GM19025 (cell line): ENCODE results near the gene ZMYM2.
"Not testable (repeated sequence)": the region's sequence is repeated elsewhere in the genome, so short reads cannot be mapped to it uniquely, and the experiment has no call there.

Source experiments
- ATAC-seq: cut with Tn5 transposase; IDR thresholded peaks from one replicate; pipeline ENCODE4 v1.9.1; 2021; ENCODE audit warnings: mild to moderate bottlenecking, low read depth, moderate library complexity; ENCODE audit not compliant: unreplicated experiment

Gene ZMYM2

GRCh38 chr13:19982447-19983043, 24.0 kb downstream of the ZMYM2 start:
- no peak for ATAC-seq

- ATAC-seq: no peak
These were observed 26.1 kb downstream of the ZMYM2 start for GRCh38 chr13:19984430-19985218.

GRCh38 chr13:19985219-19985556, 26.7 kb downstream of the ZMYM2 start:
- ATAC-seq: no peak

- no peak for ATAC-seq
These were observed 33.0 kb downstream of the ZMYM2 start for GRCh38 chr13:19991531-19991930.

- ATAC-seq: no peak
These were observed 34.5 kb downstream of the ZMYM2 start for GRCh38 chr13:19993024-19993423.

GRCh38 chr13:19998960-19999359, 40.4 kb downstream of the ZMYM2 start:
- ATAC-seq: no peak

- ATAC-seq: no peak
These were observed 41.6 kb downstream of the ZMYM2 start for GRCh38 chr13:20000062-20000552.

GRCh38 chr13:20001366-20002190, 43.1 kb downstream of the ZMYM2 start:
- ATAC-seq: no peak

- ATAC-seq: no peak
These were observed 44.3 kb downstream of the ZMYM2 start for GRCh38 chr13:20002787-20003186.

GRCh38 chr13:20006206-20006605, 47.7 kb downstream of the ZMYM2 start:
- ATAC-seq: no peak

GRCh38 chr13:20015763-20016162, 57.2 kb downstream of the ZMYM2 start:
- ATAC-seq: no peak

GRCh38 chr13:20016649-20017364, 58.3 kb downstream of the ZMYM2 start:
- ATAC-seq: no peak

- no peak for ATAC-seq
These were observed 58.8 kb downstream of the ZMYM2 start for GRCh38 chr13:20017365-20017711.

GRCh38 chr13:20019043-20019442, 60.5 kb downstream of the ZMYM2 start:
- no peak for ATAC-seq

GRCh38 chr13:20024702-20025101, 66.2 kb downstream of the ZMYM2 start:
- ATAC-seq: no peak

- no peak for ATAC-seq
These were observed 70.4 kb downstream of the ZMYM2 start for GRCh38 chr13:20028953-20029352.

- no peak for ATAC-seq
These were observed 75.0 kb downstream of the ZMYM2 start for GRCh38 chr13:20033486-20033885.

- ATAC-seq: no peak
These were observed 76.6 kb downstream of the ZMYM2 start for GRCh38 chr13:20035130-20035529.

- no peak for ATAC-seq
These were observed 79.4 kb downstream of the ZMYM2 start for GRCh38 chr13:20037908-20038307.

GRCh38 chr13:20042603-20043002, 84.1 kb downstream of the ZMYM2 start:
- ATAC-seq: not testable (repeated sequence)
